Liver (tissue), 9 donors: Measurements from ENCODE around the gene CCDC12. TPM values are rescaled to one million over a fixed set of nuclear protein-coding genes. Genes with fewer than 3 reads are reported as not detected.
A peak's percentile ranks its signal among the peaks of the same experiment; 100 is the strongest.

Source experiments
- DNase-seq: peaks from one replicate; pipeline ENCODE4 v3.0.0-alpha.2; 2017; ENCODE audit warnings: low spot score
- H3K27ac ChIP-seq, 2 donors: one replicate each; pipeline ENCODE4 v1.7.0; 2013; ENCODE audit warnings: inconsistent platforms in 2 of 2, low read length in 2 of 2, control low read depth in 1 of 2, low read depth in 1 of 2, mild to moderate bottlenecking in 1 of 2
- H3K27me3 ChIP-seq, 4 donors: one replicate each; pipeline versions ENCODE4 v1.6.1 to v1.7.0; 2013; ENCODE audit warnings: low read length in 3 of 4, inconsistent platforms in 1 of 4, mild to moderate bottlenecking in 1 of 4, moderate library complexity in 1 of 4; ENCODE audit not compliant: control insufficient read depth in 4 of 4, insufficient read depth in 4 of 4
- H3K36me3 ChIP-seq, 4 donors: one replicate each; pipeline versions ENCODE4 v1.6.1 to v1.7.0; 2013; ENCODE audit warnings: low read length in 3 of 4, mild to moderate bottlenecking in 3 of 4, low read depth in 1 of 4, moderate library complexity in 1 of 4; ENCODE audit not compliant: control insufficient read depth in 4 of 4, insufficient read depth in 3 of 4
- H3K4me1 ChIP-seq, 4 donors: one replicate each; pipeline versions ENCODE4 v1.6.1 to v1.7.0; 2013; ENCODE audit warnings: low read length in 3 of 4, mild to moderate bottlenecking in 3 of 4, moderate library complexity in 1 of 4; ENCODE audit not compliant: control insufficient read depth in 4 of 4, insufficient read depth in 4 of 4
- H3K4me3 ChIP-seq, 3 donors: one replicate each; pipeline versions ENCODE4 v1.6.1 to v1.7.0; 2013; ENCODE audit warnings: low read length in 3 of 3, control low read depth in 1 of 3, low read depth in 1 of 3, mild to moderate bottlenecking in 1 of 3
- H3K9ac ChIP-seq, 2 donors: one replicate each; pipeline ENCODE4 v1.7.0; 2013; ENCODE audit warnings: low read length in 2 of 2, mild to moderate bottlenecking in 2 of 2, moderate library complexity in 2 of 2, control low read depth in 1 of 2, low read depth in 1 of 2
- H3K9me3 ChIP-seq, 4 donors: one replicate each; pipeline versions ENCODE4 v1.6.1 to v1.7.0; 2013; ENCODE audit warnings: low read length in 3 of 4; ENCODE audit not compliant: control insufficient read depth in 4 of 4
- EGR1 ChIP-seq, 2 donors: IDR thresholded peaks; 2 replicates each; pipeline ENCODE4 v1.6.1; 2016 to 2018; ENCODE audit warnings: antibody characterized with exemption in 2 of 2, low read depth in 2 of 2
- FOXA1 ChIP-seq: IDR thresholded peaks from 2 replicates; pipeline ENCODE4 v1.6.1; 2016; ENCODE audit warnings: antibody characterized with exemption
- FOXA2 ChIP-seq: IDR thresholded peaks from 2 replicates; pipeline ENCODE4 v1.6.1; 2016; ENCODE audit warnings: antibody characterized with exemption
- GABPA ChIP-seq, 2 donors: IDR thresholded peaks in 1 of 2; conservative IDR thresholded peaks in 1 of 2; 2 replicates each; pipeline ENCODE4 v1.6.1; 2016; ENCODE audit warnings: antibody characterized with exemption in 2 of 2, mild to moderate bottlenecking in 1 of 2, moderate library complexity in 1 of 2
- HNF4A ChIP-seq, 2 donors: conservative IDR thresholded peaks; 2 replicates each; pipeline ENCODE4 v1.6.1; 2016; ENCODE audit warnings: antibody characterized with exemption in 2 of 2, mild to moderate bottlenecking in 2 of 2
- HNF4G ChIP-seq: IDR thresholded peaks from 2 replicates; pipeline ENCODE4 v1.6.1; 2016; ENCODE audit warnings: antibody characterized with exemption
- JUND ChIP-seq, 2 donors: IDR thresholded peaks; 2 replicates each; pipeline ENCODE4 v1.6.1; 2016; ENCODE audit warnings: antibody characterized with exemption in 2 of 2
- NR2F2 ChIP-seq: IDR thresholded peaks from 2 replicates; pipeline ENCODE4 v1.6.1; 2016; ENCODE audit warnings: antibody characterized with exemption
- RAD21 ChIP-seq, 2 donors: IDR thresholded peaks; 2 replicates each; pipeline ENCODE4 v1.6.1; 2016; ENCODE audit warnings: antibody characterized with exemption in 2 of 2, mild to moderate bottlenecking in 2 of 2
- REST ChIP-seq: IDR thresholded peaks from 2 replicates; pipeline ENCODE4 v1.6.1; 2016; ENCODE audit warnings: antibody characterized with exemption, mild to moderate bottlenecking
- SP1 ChIP-seq: IDR thresholded peaks from 2 replicates; pipeline ENCODE4 v1.6.1; 2018; ENCODE audit warnings: antibody characterized with exemption, mild to moderate bottlenecking
- YY1 ChIP-seq: IDR thresholded peaks from 2 replicates; pipeline ENCODE4 v1.6.1; 2016; ENCODE audit warnings: antibody characterized with exemption, mild to moderate bottlenecking
- WGBS: extraction: QIAGEN DNeasy Blood & Tissue Kit; methylation state at CpG from one replicate; pipeline ENCODE4 v1.1.7; 2013; 5-methylcytosine and 5-hydroxymethylcytosine counted together
- polyA plus RNA-seq, 2 donors: library from polyadenylated mRNA; stranded (reverse) in 1 of 2; unstranded in 1 of 2; fragments of 200-250 nt in 1 of 2; fragments of >200 nt in 1 of 2; fragmentation: Nextera tagmentation in 1 of 2; extraction: Ambion mirVana in 1 of 2; gene quantifications; one replicate each; pipeline versions ENCODE4 v1.2.1 to v1.2.3, GENCODE V29; 2013 to 2015
- total RNA-seq, 2 donors: library from RNA; depleted of rRNA; stranded (reverse); fragments of >200 nt; gene quantifications; one replicate each; pipeline ENCODE4 v1.2.3, GENCODE V29; 2014
- TF ChIP-seq, protein P1 (sequence below): IDR thresholded peaks from 2 replicates; pipeline ENCODE4 v1.6.1; 2016; ENCODE audit warnings: antibody characterized with exemption
- donor health status: healthy.
- donor health status: healthy.
- donor health status: healthy.
- donor health status: healthy.
- donor health status: healthy.

CCDC12 gene
- total and polyA plus RNA-seq, 4 donors: 8.5 to 35.1 (median 26.6) TPM

GRCh38 chr3:47018269-47018611, 41.7 kb upstream of the CCDC12 start:
- H3K36me3 ChIP-seq: peaks cover 3 to 25% (median 8%) of the 10 kb centered on the region in 4 donors
- no peak for TF ChIP-seq SP1
- TF ChIP-seq FOXA2: no peak
- no peak for TF ChIP-seq NR2F2
- TF ChIP-seq REST: no peak
- TF ChIP-seq GABPA (IDR thresholded peaks at IDR 0.05 in 1 of 2, conservative IDR thresholded peaks at IDR 0.05 in 1 of 2): no peak
- no peak for TF ChIP-seq RAD21 (IDR thresholded peaks at IDR 0.05)
- no peak for TF ChIP-seq HNF4G
- TF ChIP-seq, protein P1, sequence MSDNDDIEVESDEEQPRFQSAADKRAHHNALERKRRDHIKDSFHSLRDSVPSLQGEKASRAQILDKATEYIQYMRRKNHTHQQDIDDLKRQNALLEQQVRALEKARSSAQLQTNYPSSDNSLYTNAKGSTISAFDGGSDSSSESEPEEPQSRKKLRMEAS: no peak
- no peak for TF ChIP-seq HNF4A (conservative IDR thresholded peaks at IDR 0.05)
- no peak for TF ChIP-seq YY1
- no peak for TF ChIP-seq FOXA1
- TF ChIP-seq JUND (IDR thresholded peaks at IDR 0.05): no peak
- no peak for TF ChIP-seq EGR1 (IDR thresholded peaks at IDR 0.05; ENCODE audit: low read depth in 2 of 2)
- no peaks in the 10 kb centered on the region for H3K9me3 ChIP-seq
- no peak for DNase-seq
- H3K4me1 ChIP-seq: peaks cover 0 to 34% (median 23%) of the 10 kb centered on the region in 4 donors
- no peaks in the 10 kb centered on the region for H3K27me3 ChIP-seq
- no peak overlapping the region for H3K4me3 ChIP-seq
- no peak overlapping the region for H3K27ac ChIP-seq
- H3K9ac ChIP-seq: no peak overlapping the region

GRCh38 chr3:47017504-47018268, 41.1 kb upstream of the CCDC12 start:
- TF ChIP-seq HNF4G: no peak
- peak in 1 of 2 donors; percentile 48 for TF ChIP-seq HNF4A (conservative IDR thresholded peaks at IDR 0.05)
- Histone ChIP-seq H3K27ac (no peak overlapping the region), H3K36me3 (peaks cover 3 to 25% (median 8%) of the 10 kb centered on the region in 4 donors), H3K9me3 (no peaks in the 10 kb centered on the region), H3K9ac (no peak overlapping the region), H3K4me1 (peaks cover 0 to 32% (median 22%) of the 10 kb centered on the region in 4 donors), H3K4me3 (no peak overlapping the region), H3K27me3 (no peaks in the 10 kb centered on the region)
- no peak for DNase-seq
- 70% methylated on average over 6 of the region's 6 CpGs for WGBS

DNA sequence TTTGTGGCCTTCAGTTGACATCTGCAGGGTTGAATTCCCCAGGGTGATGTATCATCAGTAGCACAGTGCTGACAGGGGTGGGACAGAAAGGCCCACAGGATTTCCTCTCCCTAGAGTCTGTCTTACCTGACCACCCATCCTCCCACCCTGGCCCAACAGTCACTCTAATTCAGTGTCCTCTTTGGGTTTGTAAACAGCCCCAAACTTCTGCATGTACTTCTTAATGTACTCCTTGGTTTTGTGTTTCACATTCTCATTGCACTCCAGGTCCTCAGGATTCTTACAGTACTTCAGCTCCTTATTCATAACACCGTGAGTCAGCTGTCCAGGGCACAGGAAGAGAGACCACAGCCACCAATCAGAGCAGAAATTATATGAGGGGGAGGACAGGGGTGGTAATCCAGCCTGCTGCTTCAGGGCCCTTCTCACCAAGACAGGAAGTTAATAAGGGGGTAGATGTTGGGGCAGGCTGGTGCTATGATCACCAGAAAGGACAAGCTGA, 40.4 kb upstream of the CCDC12 start:
- H3K27ac ChIP-seq: no peak overlapping the region
- TF ChIP-seq YY1: no peak
- DNase-seq: no peak
- H3K9me3 ChIP-seq: no peaks in the 10 kb centered on the region
- no peaks in the 10 kb centered on the region for H3K27me3 ChIP-seq
- no peak overlapping the region for H3K9ac ChIP-seq
- no peak overlapping the region for H3K4me3 ChIP-seq
- WGBS: 62% methylated on average over 1 of the region's 1 CpG
- H3K36me3 ChIP-seq: peaks cover 3 to 25% (median 8%) of the 10 kb centered on the region in 4 donors
- peaks cover 0 to 29% (median 18%) of the 10 kb centered on the region in 4 donors for H3K4me1 ChIP-seq
